ENCODE results near the gene TRIM42.

The TRIM42 gene

DNA sequence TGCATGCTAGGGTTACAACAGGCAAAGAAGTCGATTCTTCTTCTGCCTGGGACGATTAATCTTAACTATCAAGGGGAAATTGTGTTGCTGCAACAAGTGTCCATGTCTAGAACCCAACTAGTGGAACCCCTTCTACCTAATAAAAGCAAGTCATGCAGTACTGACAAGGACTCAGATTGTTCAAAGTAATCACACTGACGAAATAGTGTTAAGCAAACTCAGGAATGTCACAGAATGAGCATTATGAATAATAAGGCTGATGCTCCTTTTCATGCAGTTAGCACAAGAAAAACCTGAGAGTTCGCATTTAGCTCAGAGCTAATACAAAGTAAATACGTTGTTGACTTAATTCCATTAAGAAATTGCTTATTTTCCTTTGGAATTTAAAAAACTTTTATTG, 47.5 kb upstream of the TRIM42 start:
- no peaks in the 10 kb centered on the region for H3K4me1 ChIP-seq (ENCODE audit: insufficient read depth, low read length, poor library complexity, severe bottlenecking)
- TF ChIP-seq EZH2phosphoT487 (IDR thresholded peaks at IDR 0.05; ENCODE audit: borderline replicate concordance): no peak
- TF ChIP-seq, protein P1, sequence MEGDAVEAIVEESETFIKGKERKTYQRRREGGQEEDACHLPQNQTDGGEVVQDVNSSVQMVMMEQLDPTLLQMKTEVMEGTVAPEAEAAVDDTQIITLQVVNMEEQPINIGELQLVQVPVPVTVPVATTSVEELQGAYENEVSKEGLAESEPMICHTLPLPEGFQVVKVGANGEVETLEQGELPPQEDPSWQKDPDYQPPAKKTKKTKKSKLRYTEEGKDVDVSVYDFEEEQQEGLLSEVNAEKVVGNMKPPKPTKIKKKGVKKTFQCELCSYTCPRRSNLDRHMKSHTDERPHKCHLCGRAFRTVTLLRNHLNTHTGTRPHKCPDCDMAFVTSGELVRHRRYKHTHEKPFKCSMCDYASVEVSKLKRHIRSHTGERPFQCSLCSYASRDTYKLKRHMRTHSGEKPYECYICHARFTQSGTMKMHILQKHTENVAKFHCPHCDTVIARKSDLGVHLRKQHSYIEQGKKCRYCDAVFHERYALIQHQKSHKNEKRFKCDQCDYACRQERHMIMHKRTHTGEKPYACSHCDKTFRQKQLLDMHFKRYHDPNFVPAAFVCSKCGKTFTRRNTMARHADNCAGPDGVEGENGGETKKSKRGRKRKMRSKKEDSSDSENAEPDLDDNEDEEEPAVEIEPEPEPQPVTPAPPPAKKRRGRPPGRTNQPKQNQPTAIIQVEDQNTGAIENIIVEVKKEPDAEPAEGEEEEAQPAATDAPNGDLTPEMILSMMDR (conservative IDR thresholded peaks at IDR 0.05; ENCODE audit: low read length): no peak
- no peak overlapping the region for H3K4me3 ChIP-seq (ENCODE audit: low read length, poor library complexity, severe bottlenecking)

DNA sequence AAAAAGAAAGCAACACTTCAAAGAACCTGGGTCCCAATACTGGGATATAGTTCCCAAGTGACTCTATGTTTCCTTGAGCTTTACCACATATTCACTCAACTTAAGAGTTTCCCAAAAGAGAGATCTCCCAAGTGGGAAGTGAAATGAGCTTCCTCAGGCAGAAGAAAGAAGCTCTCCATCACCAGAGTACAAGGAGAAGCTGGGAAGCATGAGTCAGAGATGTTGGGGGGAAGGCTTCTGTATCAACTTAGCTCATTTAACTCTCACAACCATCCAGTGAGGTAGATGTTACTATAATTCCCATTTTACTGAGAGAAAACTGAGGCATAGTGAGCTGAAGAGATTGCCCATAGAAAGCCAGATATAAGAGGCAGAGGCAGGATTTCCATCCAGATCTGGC, 47.0 kb upstream of the TRIM42 start:
- H3K9me2 ChIP-seq (replicated peaks; ENCODE audit: low read depth, low read length): no peaks in the 10 kb centered on the region
- no peaks in the 10 kb centered on the region for H3F3A ChIP-seq (ENCODE audit: low read depth)
- H3K27me3 ChIP-seq (ENCODE audit: insufficient read depth, low read length, poor library complexity, severe bottlenecking): no peaks in the 10 kb centered on the region
- H2AFZ ChIP-seq (ENCODE audit: low read length): no peak overlapping the region
- no peaks in the 10 kb centered on the region for H3K79me2 ChIP-seq (ENCODE audit: insufficient read depth, low read length)
- H3K9ac ChIP-seq (ENCODE audit: low read depth, low read length, poor library complexity, severe bottlenecking): no peak overlapping the region
- H3K4me3 ChIP-seq (ENCODE audit: low read length, poor library complexity, severe bottlenecking): no peak overlapping the region
- no peaks in the 10 kb centered on the region for H3K4me1 ChIP-seq (ENCODE audit: insufficient read depth, low read length, poor library complexity, severe bottlenecking)
- H3K36me3 ChIP-seq (ENCODE audit: insufficient read depth, low read length): no peaks in the 10 kb centered on the region
- no peaks in the 10 kb centered on the region for H4K20me1 ChIP-seq (ENCODE audit: insufficient read depth, low read length, poor library complexity, severe bottlenecking)
- TF ChIP-seq, protein P1 (conservative IDR thresholded peaks at IDR 0.05; ENCODE audit: low read length): no peak
- no peak for TF ChIP-seq EZH2phosphoT487 (IDR thresholded peaks at IDR 0.05; ENCODE audit: borderline replicate concordance)
- H3K4me2 ChIP-seq (ENCODE audit: low read depth, low read length, poor library complexity, severe bottlenecking): no peak overlapping the region
- H3K9me3 ChIP-seq (ENCODE audit: insufficient read depth, low read depth, low read length): no peaks in the 10 kb centered on the region

More for the DNA sequence above, 47.5 kb upstream of the TRIM42 start:
- Histone ChIP-seq H3K79me2 (ENCODE audit: insufficient read depth, low read length) (no peaks in the 10 kb centered on the region), H3K9me3 (ENCODE audit: insufficient read depth, low read depth, low read length) (no peaks in the 10 kb centered on the region), H3K9me2 (replicated peaks; ENCODE audit: low read depth, low read length) (no peaks in the 10 kb centered on the region), H3K36me3 (ENCODE audit: insufficient read depth, low read length) (no peaks in the 10 kb centered on the region), H3K27me3 (ENCODE audit: insufficient read depth, low read length, poor library complexity, severe bottlenecking) (no peaks in the 10 kb centered on the region), H3F3A (ENCODE audit: low read depth) (no peaks in the 10 kb centered on the region), H4K20me1 (ENCODE audit: insufficient read depth, low read length, poor library complexity, severe bottlenecking) (no peaks in the 10 kb centered on the region), H2AFZ (ENCODE audit: low read length) (no peak overlapping the region), H3K9ac (ENCODE audit: low read depth, low read length, poor library complexity, severe bottlenecking) (no peak overlapping the region), H3K4me2 (ENCODE audit: low read depth, low read length, poor library complexity, severe bottlenecking) (no peak overlapping the region)

DNA sequence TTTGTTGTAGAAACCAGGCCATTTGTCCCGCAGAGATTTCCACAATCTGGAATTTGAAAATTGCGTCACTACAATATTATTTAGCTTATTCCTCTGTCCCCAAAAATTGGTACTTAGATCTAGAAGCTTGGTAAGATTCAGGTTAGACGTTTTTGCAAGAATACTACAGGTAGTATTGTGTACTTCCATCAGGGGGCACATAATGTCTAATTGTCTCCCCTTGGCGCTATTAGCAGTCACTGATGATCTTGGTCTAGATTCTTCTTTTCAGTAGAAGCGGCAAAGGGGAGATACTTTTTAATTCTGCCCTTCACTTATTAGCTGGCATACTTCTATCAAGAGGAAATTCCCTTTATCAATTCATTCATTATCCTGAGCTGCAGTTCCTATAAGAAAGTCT, 42.6 kb upstream of the TRIM42 start:
- Histone ChIP-seq H4K20me1 (ENCODE audit: insufficient read depth, low read length, poor library complexity, severe bottlenecking) (no peaks in the 10 kb centered on the region), H3K4me1 (ENCODE audit: insufficient read depth, low read length, poor library complexity, severe bottlenecking) (no peaks in the 10 kb centered on the region), H3K27me3 (ENCODE audit: insufficient read depth, low read length, poor library complexity, severe bottlenecking) (no peaks in the 10 kb centered on the region), H3K4me3 (ENCODE audit: low read length, poor library complexity, severe bottlenecking) (no peak overlapping the region), H3F3A (ENCODE audit: low read depth) (no peaks in the 10 kb centered on the region), H3K79me2 (ENCODE audit: insufficient read depth, low read length) (no peaks in the 10 kb centered on the region), H2AFZ (ENCODE audit: low read length) (no peak overlapping the region), H3K4me2 (ENCODE audit: low read depth, low read length, poor library complexity, severe bottlenecking) (no peak overlapping the region), H3K9me3 (ENCODE audit: insufficient read depth, low read depth, low read length) (no peaks in the 10 kb centered on the region), H3K36me3 (ENCODE audit: insufficient read depth, low read length) (no peaks in the 10 kb centered on the region), H3K9ac (ENCODE audit: low read depth, low read length, poor library complexity, severe bottlenecking) (no peak overlapping the region), H3K9me2 (replicated peaks; ENCODE audit: low read depth, low read length) (no peaks in the 10 kb centered on the region)
- TF ChIP-seq, protein P1 (conservative IDR thresholded peaks at IDR 0.05; ENCODE audit: low read length): no peak
- TF ChIP-seq EZH2phosphoT487 (IDR thresholded peaks at IDR 0.05; ENCODE audit: borderline replicate concordance): no peak

Measured in Loucy (cell line).